ENCODE results near the gene ZNFX1. TPM values are rescaled to one million over a fixed set of nuclear protein-coding genes. Genes with fewer than 3 reads are reported as not detected.

ZNFX1 gene
- total RNA-seq, 1 experiment from 2014 or later, result 11.0 TPM

DNA sequence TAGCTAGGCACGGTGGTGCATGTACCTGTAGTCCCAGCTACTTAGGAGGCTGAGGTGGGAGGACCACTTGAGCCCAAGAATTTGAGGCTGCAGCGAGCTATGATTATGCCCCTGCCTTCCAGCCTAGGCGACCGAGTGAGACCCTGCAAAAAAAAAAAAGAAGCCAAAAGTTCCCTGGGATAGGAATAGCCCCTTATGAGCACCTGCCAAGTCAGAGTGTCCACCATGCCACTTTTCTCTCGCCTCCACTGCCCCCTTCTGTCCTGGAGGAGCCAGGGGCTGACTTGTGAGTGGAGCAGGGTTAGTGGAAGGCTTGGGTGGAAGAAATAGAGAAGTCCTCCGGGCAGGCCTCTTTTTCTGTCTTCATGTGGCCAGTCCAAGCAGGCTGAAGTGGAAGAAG is 70.8 kb downstream of the ZNFX1 start:
- peak; percentile 53 for DNase-seq (ENCODE audit: low spot score)
- peak; percentile 96 for ATAC-seq
- ChIA-PET CTCF (interaction anchor here (0.8 to 1.7 kb wide), 7 partner anchors 9 to 84 kb away, joined by 3 to 6 read pairs (median 5); partner anchors contain the start of gene DDX27), POLR2A (interaction anchor here (0.6 kb wide), 1 partner anchor 23 kb away, joined by 5 read pairs; no protein-coding TSS in a partner anchor)
- Mint-ChIP-seq H3K36me3 (peaks cover 8% of the 10 kb centered on the region; the same call in 1 of the 2 replicates), H3K27ac (no peak overlapping the region), H3K4me3 (no peak overlapping the region), H3K27me3 (ENCODE audit: low read depth) (no peaks in the 10 kb centered on the region), H3K9me3 (peaks cover 11% of the 10 kb centered on the region), H3K4me1 (no peaks in the 10 kb centered on the region)
- TF ChIP-seq, protein P1, sequence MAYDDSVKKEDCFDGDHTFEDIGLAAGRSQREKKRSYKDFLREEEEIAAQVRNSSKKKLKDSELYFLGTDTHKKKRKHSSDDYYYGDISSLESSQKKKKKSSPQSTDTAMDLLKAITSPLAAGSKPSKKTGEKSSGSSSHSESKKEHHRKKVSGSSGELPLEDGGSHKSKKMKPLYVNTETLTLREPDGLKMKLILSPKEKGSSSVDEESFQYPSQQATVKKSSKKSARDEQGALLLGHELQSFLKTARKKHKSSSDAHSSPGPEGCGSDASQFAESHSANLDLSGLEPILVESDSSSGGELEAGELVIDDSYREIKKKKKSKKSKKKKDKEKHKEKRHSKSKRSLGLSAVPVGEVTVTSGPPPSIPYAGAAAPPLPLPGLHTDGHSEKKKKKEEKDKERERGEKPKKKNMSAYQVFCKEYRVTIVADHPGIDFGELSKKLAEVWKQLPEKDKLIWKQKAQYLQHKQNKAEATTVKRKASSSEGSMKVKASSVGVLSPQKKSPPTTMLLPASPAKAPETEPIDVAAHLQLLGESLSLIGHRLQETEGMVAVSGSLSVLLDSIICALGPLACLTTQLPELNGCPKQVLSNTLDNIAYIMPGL (CRISPR knock-in tag; IDR thresholded peaks at IDR 0.05), result no peak
- TF ChIP-seq CREB1 (CRISPR knock-in tag; IDR thresholded peaks at IDR 0.05) (no peak), FOXK1 (CRISPR knock-in tag; IDR thresholded peaks at IDR 0.05) (no peak), ZNF396 (CRISPR knock-in tag; IDR thresholded peaks at IDR 0.05; ENCODE audit: borderline replicate concordance) (no peak), NR2C2 (CRISPR knock-in tag; IDR thresholded peaks at IDR 0.05) (no peak)

DNA sequence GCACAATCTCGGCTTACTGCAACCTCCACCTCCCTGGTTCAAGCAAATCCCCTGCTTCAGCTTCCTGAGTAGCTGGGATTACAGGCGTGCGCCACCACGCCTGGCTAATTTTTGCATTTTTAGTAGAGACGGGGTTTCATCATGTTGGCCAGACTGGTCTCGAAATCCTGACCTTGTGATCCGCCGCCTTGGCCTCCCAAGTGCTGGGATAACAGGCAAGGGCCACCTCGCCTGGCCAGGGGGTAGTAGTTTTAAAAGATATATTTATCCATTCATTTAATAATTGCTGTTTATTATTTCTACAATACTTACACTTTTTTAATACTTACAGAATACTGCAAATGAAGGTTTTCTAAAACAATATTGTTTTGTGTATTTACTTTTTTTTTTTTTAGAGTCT is 74.1 kb downstream of the ZNFX1 start:
- H3K4me1 Mint-ChIP-seq, result no peaks in the 10 kb centered on the region
- H3K27ac Mint-ChIP-seq, result no peak overlapping the region
- POLR2A ChIA-PET, result no interaction called here
- no peak for TF ChIP-seq FOXP1 (CRISPR knock-in tag; IDR thresholded peaks at IDR 0.05; ENCODE audit: borderline replicate concordance)
- TF ChIP-seq CREM (CRISPR knock-in tag; IDR thresholded peaks at IDR 0.05), result no peak
- TF ChIP-seq ZNF423 (CRISPR knock-in tag; IDR thresholded peaks at IDR 0.05), result no peak
- no peak for TF ChIP-seq ZNF232 (CRISPR knock-in tag; IDR thresholded peaks at IDR 0.05)
- no peak for DNase-seq (ENCODE audit: low spot score)
- no peak for ATAC-seq
- CTCF ChIA-PET, result interaction anchor here (1.6 kb wide), 1 partner anchor 12 kb away, joined by 3 read pairs; no protein-coding TSS in a partner anchor
- no peaks in the 10 kb centered on the region for H3K36me3 Mint-ChIP-seq
- no peaks in the 10 kb centered on the region for H3K9me3 Mint-ChIP-seq
- H3K4me3 Mint-ChIP-seq, result no peak overlapping the region
- no peaks in the 10 kb centered on the region for H3K27me3 Mint-ChIP-seq (ENCODE audit: low read depth)

DNA sequence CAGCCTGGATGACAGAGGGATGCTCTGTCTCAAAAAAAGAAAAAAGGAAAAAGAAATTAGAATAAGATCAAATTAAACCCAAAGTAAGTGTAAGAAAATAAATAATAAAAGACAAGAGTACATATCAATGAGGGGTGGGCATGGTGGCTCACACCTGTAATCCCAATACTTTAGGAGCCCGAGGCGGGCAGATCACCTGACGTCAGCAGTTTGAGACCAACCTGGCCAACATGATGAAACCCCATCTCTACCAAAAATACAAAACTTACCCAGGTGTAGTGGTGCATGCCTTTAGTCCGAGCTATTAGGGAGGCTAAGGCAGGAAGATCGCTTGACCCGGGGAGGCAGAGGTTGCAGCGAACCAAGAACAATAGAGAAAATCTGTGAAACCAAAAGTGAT is 74.8 kb downstream of the ZNFX1 start:
- Mint-ChIP-seq H3K36me3 (no peaks in the 10 kb centered on the region), H3K4me3 (no peak overlapping the region), H3K9me3 (no peaks in the 10 kb centered on the region), H3K27me3 (ENCODE audit: low read depth) (no peaks in the 10 kb centered on the region), H3K27ac (no peak overlapping the region), H3K4me1 (no peaks in the 10 kb centered on the region)
- ChIA-PET CTCF (interaction anchor here (0.9 to 1.6 kb wide), 2 partner anchors 13 to 16 kb away, joined by 3 read pairs; partner anchors contain the start of gene DDX27), POLR2A (interaction anchor here (0.9 kb wide), 1 partner anchor 14 kb away, joined by 3 read pairs; no protein-coding TSS in a partner anchor)
- TF ChIP-seq, protein P2, sequence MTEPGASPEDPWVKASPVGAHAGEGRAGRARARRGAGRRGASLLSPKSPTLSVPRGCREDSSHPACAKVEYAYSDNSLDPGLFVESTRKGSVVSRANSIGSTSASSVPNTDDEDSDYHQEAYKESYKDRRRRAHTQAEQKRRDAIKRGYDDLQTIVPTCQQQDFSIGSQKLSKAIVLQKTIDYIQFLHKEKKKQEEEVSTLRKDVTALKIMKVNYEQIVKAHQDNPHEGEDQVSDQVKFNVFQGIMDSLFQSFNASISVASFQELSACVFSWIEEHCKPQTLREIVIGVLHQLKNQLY (CRISPR knock-in tag; IDR thresholded peaks at IDR 0.05), result no peak
- TF ChIP-seq IRF2 (CRISPR knock-in tag; IDR thresholded peaks at IDR 0.05; ENCODE audit: borderline replicate concordance, low read depth), result no peak
- DNase-seq (ENCODE audit: low spot score) (no peak), ATAC-seq (no peak)

DNA sequence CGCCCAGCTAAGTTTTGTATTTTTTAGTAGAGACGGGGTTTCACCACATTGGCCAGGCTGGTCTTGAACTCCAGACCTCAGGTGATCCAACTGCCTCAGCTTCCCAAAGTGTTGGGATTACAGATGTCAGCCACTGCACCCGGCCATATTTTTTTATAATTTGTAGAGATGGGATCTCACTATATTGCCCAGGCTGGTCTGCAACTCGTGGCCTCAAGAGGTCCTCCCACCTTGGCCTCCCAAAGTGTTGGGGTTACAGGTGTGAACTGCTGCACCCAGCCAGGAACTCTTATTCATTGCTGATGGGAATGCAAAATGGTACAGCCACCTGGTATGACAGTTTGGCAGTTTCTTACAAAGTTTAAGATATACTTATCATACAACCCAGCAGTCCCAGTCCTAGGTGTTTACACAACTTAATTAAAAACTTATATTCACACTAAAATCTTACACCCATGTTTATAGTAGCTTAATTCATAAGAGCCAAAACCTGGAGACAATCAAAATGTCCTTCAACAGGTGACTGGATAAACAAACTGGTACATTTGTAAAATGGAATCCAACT is 78.0 kb downstream of the ZNFX1 start:
- no peaks in the 10 kb centered on the region for H3K27me3 Mint-ChIP-seq (ENCODE audit: low read depth)
- ATAC-seq (no peak), DNase-seq (ENCODE audit: low spot score) (no peak)
- H3K4me1 Mint-ChIP-seq, result no peaks in the 10 kb centered on the region
- H3K9me3 Mint-ChIP-seq, result no peaks in the 10 kb centered on the region
- TF ChIP-seq ZNF121 (CRISPR knock-in tag; IDR thresholded peaks at IDR 0.05) (0 out of 2 replicates have a peak, but pooled peaks have one; percentile 34), FOXK1 (CRISPR knock-in tag; IDR thresholded peaks at IDR 0.05) (no peak)
- TF ChIP-seq, protein P3, sequence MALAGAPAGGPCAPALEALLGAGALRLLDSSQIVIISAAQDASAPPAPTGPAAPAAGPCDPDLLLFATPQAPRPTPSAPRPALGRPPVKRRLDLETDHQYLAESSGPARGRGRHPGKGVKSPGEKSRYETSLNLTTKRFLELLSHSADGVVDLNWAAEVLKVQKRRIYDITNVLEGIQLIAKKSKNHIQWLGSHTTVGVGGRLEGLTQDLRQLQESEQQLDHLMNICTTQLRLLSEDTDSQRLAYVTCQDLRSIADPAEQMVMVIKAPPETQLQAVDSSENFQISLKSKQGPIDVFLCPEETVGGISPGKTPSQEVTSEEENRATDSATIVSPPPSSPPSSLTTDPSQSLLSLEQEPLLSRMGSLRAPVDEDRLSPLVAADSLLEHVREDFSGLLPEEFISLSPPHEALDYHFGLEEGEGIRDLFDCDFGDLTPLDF (CRISPR knock-in tag; IDR thresholded peaks at IDR 0.05), result no peak
- POLR2A ChIA-PET, result no interaction called here
- no peaks in the 10 kb centered on the region for H3K36me3 Mint-ChIP-seq
- no peak overlapping the region for H3K27ac Mint-ChIP-seq
- H3K4me3 Mint-ChIP-seq, result no peak overlapping the region
- CTCF ChIA-PET, result interaction anchor here (1.4 kb wide), 1 partner anchor 18 kb away, joined by 7 read pairs; no protein-coding TSS in a partner anchor

Measured in WTC11 (cell line).